Activated CD4-positive, CD25-positive, alpha-beta regulatory T cell treated with anti-CD3 and anti-CD28 coated beads, Interleukin-2, amount 50 U/mL, for 16 hours (primary cell): ENCODE results near the gene ZBTB20.
"Not testable (repeated sequence)": the region's sequence is repeated elsewhere in the genome, so short reads cannot be mapped to it uniquely, and the experiment has no call there.

Source experiments
- DNase-seq: peaks from one replicate; pipeline ENCODE4 v3.0.0-alpha.2; 2020; ENCODE audit warnings: low read depth, low spot score

ZBTB20 gene

DNA sequence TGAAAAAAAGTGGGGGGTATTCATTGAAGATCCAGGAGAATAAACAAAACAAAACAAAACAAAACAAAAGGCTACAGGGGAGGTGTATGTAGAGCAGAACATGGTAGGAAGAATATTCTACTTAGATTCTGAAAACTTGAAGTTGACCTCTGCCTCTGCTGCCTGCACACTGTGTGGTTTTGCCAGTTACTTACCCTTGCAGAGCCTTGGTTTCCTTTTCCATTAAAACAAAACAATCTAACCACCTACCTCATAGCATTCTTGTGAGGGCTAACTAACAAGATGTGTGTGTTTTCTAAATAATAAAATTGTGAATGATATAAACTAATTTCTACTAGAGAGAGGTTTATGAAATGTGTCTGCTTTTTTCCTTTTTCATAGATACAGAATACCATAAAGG, 430.2 kb downstream of the ZBTB20 start:
- DNase-seq: no peak

GRCh38 chr3:114716126-114716525, 431.0 kb downstream of the ZBTB20 start:
- no peak for DNase-seq

GRCh38 chr3:114714957-114715460, 432.1 kb downstream of the ZBTB20 start:
- DNase-seq: no peak

GRCh38 chr3:114714237-114714636, 432.9 kb downstream of the ZBTB20 start:
- DNase-seq: no peak

GRCh38 chr3:114712728-114713492, 434.2 kb downstream of the ZBTB20 start:
- no peak for DNase-seq

DNA sequence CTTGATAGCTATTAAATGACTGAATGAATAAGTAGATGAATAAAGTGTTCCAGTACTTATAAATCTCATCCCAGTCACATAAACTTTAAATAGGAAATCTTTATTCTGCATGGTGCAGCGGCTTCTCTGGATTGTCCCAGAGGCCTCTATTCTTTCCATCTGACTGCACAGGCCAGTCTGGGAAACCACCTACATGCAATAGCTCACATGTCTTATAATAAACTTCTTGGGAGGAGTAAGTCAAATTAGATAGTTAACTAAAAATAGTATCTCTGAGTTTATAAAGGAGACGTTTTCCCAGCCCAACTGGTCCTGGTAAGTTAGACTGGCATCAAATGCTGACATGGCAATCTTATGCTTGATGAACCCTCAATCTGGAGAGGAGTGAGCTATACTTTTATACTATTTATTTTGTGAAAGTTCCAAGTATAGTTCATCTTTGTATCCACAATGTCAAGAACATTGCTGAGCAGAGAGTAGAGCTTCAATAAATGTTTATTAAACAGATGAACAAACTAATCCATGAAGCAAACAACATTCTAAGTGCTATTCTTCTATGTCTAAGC, 435.7 kb downstream of the ZBTB20 start:
- no peak for DNase-seq

DNA sequence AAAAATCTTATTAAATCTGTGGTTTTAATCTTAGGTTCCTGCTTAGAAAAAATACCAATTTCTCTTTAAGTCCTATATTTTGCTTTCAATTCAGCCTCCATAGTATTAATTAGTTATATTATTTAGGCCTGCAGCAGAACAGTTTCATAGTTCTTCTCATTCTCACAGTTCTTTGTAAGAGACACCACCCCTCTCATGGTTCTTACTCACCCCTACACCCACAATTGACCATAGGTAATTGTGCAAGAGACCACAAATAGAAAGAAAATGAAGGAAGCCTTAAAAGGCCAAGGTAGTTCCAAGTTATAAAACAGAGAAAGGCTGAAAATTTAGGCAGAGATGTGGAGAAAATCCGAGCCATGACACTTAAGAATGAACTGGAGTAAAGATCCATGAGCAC, 438.0 kb downstream of the ZBTB20 start:
- DNase-seq: no peak

DNA sequence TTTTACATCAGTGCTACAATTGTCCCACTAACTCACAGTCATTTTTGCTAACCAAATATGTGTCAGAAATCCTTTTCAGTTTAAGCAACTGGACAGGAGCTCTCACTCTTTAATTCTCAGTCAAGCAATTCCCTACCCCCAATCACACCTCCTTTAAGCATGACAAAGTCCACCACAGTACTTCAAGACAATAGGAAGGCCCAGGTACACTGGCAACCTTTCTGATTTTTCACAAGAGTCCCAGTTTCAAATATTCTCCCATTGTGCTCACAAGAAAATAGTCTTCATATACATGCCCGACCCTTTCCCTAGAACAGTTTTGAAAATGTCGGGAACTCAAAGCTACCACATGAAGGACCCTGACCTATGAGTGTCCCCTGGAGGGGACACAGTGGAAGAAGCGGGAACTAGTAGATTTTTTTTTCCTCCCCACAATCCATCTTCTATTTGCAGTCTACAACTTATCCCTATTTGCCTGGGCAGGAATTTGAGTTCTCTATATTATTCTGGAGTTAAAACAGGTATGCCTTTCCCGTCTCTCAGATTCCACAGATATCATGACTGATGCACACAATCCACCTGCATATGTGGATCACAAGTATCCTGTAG, 439.7 kb downstream of the ZBTB20 start:
- DNase-seq: no peak

DNA sequence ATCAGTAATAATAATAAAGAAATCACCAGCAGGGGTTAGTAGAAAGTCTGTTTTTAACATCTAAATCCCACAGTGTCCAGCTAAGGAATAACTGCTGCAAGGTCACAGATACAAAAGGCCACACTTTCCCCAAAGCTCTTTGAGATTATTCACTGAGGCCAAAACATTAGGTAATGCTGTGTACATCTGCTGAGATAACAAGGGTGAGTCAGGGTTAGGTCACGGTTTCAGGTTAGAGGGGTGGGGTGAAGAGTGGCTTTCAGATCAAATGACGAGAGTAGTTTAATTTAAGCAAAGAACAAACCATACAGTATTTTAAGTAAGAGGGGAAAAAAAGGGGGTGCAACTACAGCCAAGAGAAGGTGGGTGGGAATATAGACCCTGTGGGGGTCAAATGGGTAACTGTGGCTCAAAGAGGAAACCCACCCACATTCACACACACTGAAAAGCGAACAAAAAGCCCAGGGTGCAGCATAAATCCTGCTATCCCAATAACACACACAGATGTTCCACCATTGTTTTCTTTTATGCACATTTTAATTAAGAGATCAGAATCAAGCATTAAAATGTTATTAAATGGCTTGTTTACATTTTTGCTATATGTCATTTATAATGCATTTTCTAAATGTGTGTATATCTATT, 440.4 kb downstream of the ZBTB20 start:
- DNase-seq: no peak

GRCh38 chr3:114700637-114701234, 446.4 kb downstream of the ZBTB20 start:
- DNase-seq: no peak

GRCh38 chr3:114698146-114699105, 448.7 kb downstream of the ZBTB20 start:
- no peak for DNase-seq

DNA sequence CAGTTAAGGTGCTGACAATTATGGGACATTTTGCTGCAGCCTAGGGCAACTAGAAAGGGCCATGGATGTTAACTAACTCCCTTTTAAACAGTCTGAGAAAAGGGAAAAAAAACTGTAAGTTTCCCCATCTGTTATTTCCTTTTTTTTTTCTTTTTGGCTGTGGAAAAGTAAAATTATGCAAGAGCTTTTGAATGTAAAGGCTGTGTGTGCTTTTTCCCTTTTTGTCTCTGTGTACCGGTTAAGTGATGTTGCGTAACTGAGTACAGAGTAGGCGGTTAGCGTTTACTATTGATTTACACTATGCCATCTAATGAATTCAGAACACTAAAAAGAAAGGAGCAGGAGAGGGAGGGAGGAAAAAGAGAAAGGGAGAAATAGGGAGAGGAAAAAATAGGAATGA, 449.7 kb downstream of the ZBTB20 start:
- no peak for DNase-seq

- DNase-seq: no peak
Measured at GRCh38 chr3:114694251-114694650, 452.8 kb downstream of the ZBTB20 start.

GRCh38 chr3:114691871-114692270, 455.2 kb downstream of the ZBTB20 start:
- DNase-seq: no peak

DNA sequence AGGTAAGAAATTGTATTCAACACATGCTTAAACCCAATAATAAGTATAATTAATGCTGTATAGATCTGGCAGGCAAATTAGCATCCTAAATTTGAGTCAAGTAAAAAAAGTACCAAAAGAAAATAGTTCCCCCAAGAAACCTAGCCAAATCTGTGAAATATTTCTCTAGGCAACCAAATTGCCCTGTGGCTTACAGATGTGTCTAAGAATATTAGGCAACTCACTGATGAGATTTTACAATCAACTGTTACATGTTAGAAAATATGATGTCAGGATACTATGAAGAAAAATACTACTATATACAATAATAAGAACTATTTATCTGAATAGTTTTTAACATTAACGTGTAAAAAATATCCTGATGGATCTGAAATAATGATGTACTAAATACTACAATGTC, 456.2 kb downstream of the ZBTB20 start:
- no peak for DNase-seq

GRCh38 chr3:114687151-114687550, 459.9 kb downstream of the ZBTB20 start:
- no peak for DNase-seq

- DNase-seq: no peak
Measured at GRCh38 chr3:114686621-114687020, 460.5 kb downstream of the ZBTB20 start.

DNA sequence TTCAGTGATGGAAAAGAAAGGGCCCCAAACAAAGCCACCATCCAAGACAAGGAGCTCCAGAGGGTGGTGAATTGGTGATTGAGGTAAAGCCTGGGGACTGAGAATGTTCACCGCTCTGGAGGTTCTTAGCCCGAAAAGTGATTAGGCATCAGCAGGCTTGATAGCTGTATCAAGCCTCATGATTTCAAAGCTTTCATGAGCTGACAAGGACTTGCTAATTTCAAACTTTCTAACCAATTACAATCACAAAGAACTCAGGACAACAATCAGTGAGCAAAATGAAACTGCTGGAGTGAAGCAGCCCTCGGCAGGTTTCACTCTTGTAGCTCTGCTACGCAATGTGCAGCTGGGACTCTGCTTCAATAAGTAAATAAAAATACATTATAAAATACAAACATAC, 461.9 kb downstream of the ZBTB20 start:
- no peak for DNase-seq

DNA sequence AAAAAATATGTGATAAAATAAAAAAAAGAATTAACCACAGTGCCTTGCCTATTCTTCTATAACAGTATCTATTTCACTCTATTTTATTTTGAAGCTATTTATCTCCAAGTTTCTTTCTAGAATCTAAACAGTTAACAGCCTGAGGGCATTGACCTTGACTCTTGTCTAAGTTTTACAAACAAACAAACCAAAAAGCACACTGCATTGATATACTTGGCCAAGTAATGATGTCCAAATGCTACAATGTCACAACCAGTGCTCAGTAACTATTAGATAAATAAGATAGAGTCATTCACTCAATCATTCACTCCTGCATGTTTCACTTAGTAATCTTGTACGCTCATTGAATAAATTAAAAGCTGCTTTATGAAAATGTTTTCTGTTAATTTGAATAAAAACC, 466.8 kb downstream of the ZBTB20 start:
- no peak for DNase-seq

- DNase-seq: not testable (repeated sequence)
Measured at GRCh38 chr3:114679773-114680172, 467.3 kb downstream of the ZBTB20 start.

DNA sequence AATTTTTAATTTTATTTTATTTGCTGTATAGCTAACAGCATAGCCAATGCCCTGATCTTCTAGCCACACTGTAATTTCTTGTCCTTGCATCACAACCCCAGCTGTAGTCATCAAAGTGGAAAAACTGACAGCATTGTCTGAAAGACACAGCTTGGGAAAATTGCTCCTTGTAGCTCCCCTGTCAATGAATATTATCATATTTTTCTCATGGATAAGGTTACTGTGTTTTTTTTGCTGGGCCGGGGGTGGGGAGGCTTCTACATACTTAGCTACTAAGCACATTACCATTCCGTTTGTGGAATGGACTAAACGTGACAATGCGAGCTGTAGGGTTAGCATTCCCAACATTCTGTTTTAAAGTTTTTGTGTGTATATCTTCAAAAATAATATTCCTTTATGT, 472.0 kb downstream of the ZBTB20 start:
- DNase-seq: no peak
